HEK293 (cell line): ENCODE measurements around the gene TNFSF11.
A peak's percentile ranks its signal among the peaks of the same experiment; 100 is the strongest.

ENCODE experiments used
- CTCF ChIA-PET: fragments of 350-600 bp; formaldehyde crosslinking; extraction: SDS; loops from one replicate; lab custom pipeline; 2021; ENCODE audit warnings: antibody characterized with exemption; lab: Yijun Ruan, JAX
- POLR2A ChIA-PET: fragments of 300-600 bp; formaldehyde crosslinking; extraction: SDS; loops from one replicate; lab custom pipeline; 2020; ENCODE audit warnings: antibody characterized with exemption, inconsistent platforms; lab: Yijun Ruan, JAX
- H3K27ac ChIP-seq: fragments of 200-500 bp; sonication (Bioruptor generic); 2 replicates; pipeline ENCODE4 v1.5.1; 2014; ENCODE audit warnings: low read depth, low read length, control low read depth, inconsistent platforms; ENCODE audit errors: extremely low read depth
- H3K36me3 ChIP-seq, 2 experiments: fragments of 200-500 bp in 1 of 2; sonication (Bioruptor generic) in 1 of 2; 1 replicate in 1 of 2; 2 replicates in 1 of 2; pipeline ENCODE4 v1.5.1; 2014 to 2017; ENCODE audit warnings: inconsistent platforms in 2 of 2, low read length in 2 of 2; ENCODE audit not compliant: control insufficient read depth in 2 of 2, insufficient read depth in 1 of 2
- H3K4me1 ChIP-seq: fragments of 200-500 bp; sonication (Bioruptor generic); 2 replicates; pipeline ENCODE4 v1.5.1; 2014; ENCODE audit warnings: mild to moderate bottlenecking, low read length, inconsistent platforms; ENCODE audit not compliant: control insufficient read depth, insufficient read depth
- H3K4me3 ChIP-seq: 2 replicates; pipeline ENCODE4 v1.5.1; 2011; ENCODE audit warnings: low read depth, mild to moderate bottlenecking, control low read depth, low read length, moderate library complexity
- H3K9me3 ChIP-seq: fragments of 200-500 bp; sonication (Bioruptor generic); 2 replicates; pipeline ENCODE4 v1.5.1; 2014; ENCODE audit warnings: low read depth, low read length, inconsistent platforms; ENCODE audit not compliant: control insufficient read depth, insufficient read depth
- ATF2 ChIP-seq: fragments of 450-650 bp; formaldehyde crosslinking; IDR thresholded peaks from 2 replicates; pipeline ENCODE4 v1.5.1; 2016; ENCODE audit warnings: missing biosample characterization, missing genetic modification characterization, low read depth
- GLIS1 ChIP-seq: fragments of 450-650 bp; formaldehyde crosslinking; IDR thresholded peaks from 2 replicates; pipeline ENCODE4 v1.5.1; 2016; ENCODE audit warnings: missing biosample characterization, missing genetic modification characterization
- KLF9 ChIP-seq: fragments of 450-650 bp; formaldehyde crosslinking; IDR thresholded peaks from 2 replicates; pipeline ENCODE4 v1.5.1; 2016; ENCODE audit warnings: missing biosample characterization, missing genetic modification characterization, low read depth
- SCRT2 ChIP-seq: fragments of 450-650 bp; formaldehyde crosslinking; IDR thresholded peaks from 2 replicates; pipeline ENCODE4 v1.5.1; 2016; ENCODE audit warnings: missing biosample characterization, missing genetic modification characterization
- ZBTB17 ChIP-seq: fragments of 450-650 bp; formaldehyde crosslinking; IDR thresholded peaks from 2 replicates; pipeline ENCODE4 v1.5.1; 2016; ENCODE audit warnings: missing biosample characterization, missing genetic modification characterization
- ZBTB6 ChIP-seq: fragments of 450-650 bp; formaldehyde crosslinking; IDR thresholded peaks from 2 replicates; pipeline ENCODE4 v1.5.1; 2017; ENCODE audit warnings: missing biosample characterization, missing genetic modification characterization
- ZNF19 ChIP-seq: fragments of 450-650 bp; formaldehyde crosslinking; IDR thresholded peaks from 2 replicates; pipeline ENCODE4; 2016; ENCODE audit warnings: missing biosample characterization, missing genetic modification characterization, low read depth
- ZNF266 ChIP-seq: fragments of 450-650 bp; formaldehyde crosslinking; IDR thresholded peaks from 2 replicates; pipeline ENCODE4 v1.5.1; 2016; ENCODE audit warnings: missing biosample characterization, missing genetic modification characterization, low read depth
- ZNF324 ChIP-seq: fragments of 450-650 bp; formaldehyde crosslinking; IDR thresholded peaks from 2 replicates; pipeline ENCODE4 v1.5.1; 2016; ENCODE audit warnings: missing biosample characterization, missing genetic modification characterization
- ZNF433 ChIP-seq: fragments of 450-650 bp; formaldehyde crosslinking; IDR thresholded peaks from 2 replicates; pipeline ENCODE4 v1.5.1; 2016; ENCODE audit warnings: missing biosample characterization, missing genetic modification characterization, low read depth
- ZNF571 ChIP-seq: fragments of 450-650 bp; formaldehyde crosslinking; IDR thresholded peaks from 2 replicates; pipeline ENCODE4 v1.5.0; 2017; ENCODE audit warnings: missing biosample characterization, missing genetic modification characterization
- ZNF580 ChIP-seq: fragments of 450-650 bp; formaldehyde crosslinking; IDR thresholded peaks from 2 replicates; pipeline ENCODE4 v1.5.1; 2016; ENCODE audit warnings: missing biosample characterization, missing genetic modification characterization
- ZNF585B ChIP-seq: fragments of 450-650 bp; formaldehyde crosslinking; IDR thresholded peaks from 2 replicates; pipeline ENCODE4 v1.5.1; 2016; ENCODE audit warnings: missing biosample characterization, missing genetic modification characterization
- ZNF623 ChIP-seq: fragments of 450-650 bp; formaldehyde crosslinking; IDR thresholded peaks from 2 replicates; pipeline ENCODE4 v1.5.1; 2016; ENCODE audit warnings: missing biosample characterization, missing genetic modification characterization
- ZNF626 ChIP-seq: fragments of 450-650 bp; sonication (Bioruptor Pico); formaldehyde crosslinking; IDR thresholded peaks from 2 replicates; pipeline ENCODE4 v1.5.1; 2018; ENCODE audit warnings: missing biosample characterization, missing genetic modification characterization, inconsistent platforms
- ZNF629 ChIP-seq: fragments of 450-650 bp; formaldehyde crosslinking; IDR thresholded peaks from 2 replicates; pipeline ENCODE4 v1.5.1; 2017; ENCODE audit warnings: missing biosample characterization, missing genetic modification characterization
- ZNF747 ChIP-seq: fragments of 450-650 bp; formaldehyde crosslinking; IDR thresholded peaks from 2 replicates; pipeline ENCODE4 v1.5.1; 2016; ENCODE audit warnings: missing biosample characterization, missing genetic modification characterization
- ZNF768 ChIP-seq: fragments of 450-650 bp; formaldehyde crosslinking; IDR thresholded peaks from 2 replicates; pipeline ENCODE4 v1.5.1; 2018; ENCODE audit warnings: missing biosample characterization, mild to moderate bottlenecking, missing genetic modification characterization
- ZNF830 ChIP-seq: fragments of 450-650 bp; IDR thresholded peaks from 2 replicates; pipeline ENCODE4 v1.5.0; 2018; ENCODE audit warnings: missing biosample characterization, missing genetic modification characterization, low read depth, mild to moderate bottlenecking, moderate library complexity
- TF ChIP-seq, protein P1 (sequence below): fragments of 450-650 bp; IDR thresholded peaks from 2 replicates; pipeline ENCODE4 v1.5.1; 2018; ENCODE audit warnings: missing biosample characterization, mild to moderate bottlenecking, missing genetic modification characterization
- TF ChIP-seq, protein P2 (sequence below): fragments of 450-650 bp; formaldehyde crosslinking; IDR thresholded peaks from 2 replicates; pipeline ENCODE4 v1.5.1; 2016; ENCODE audit warnings: missing biosample characterization, missing genetic modification characterization

TNFSF11 gene

GRCh38 chr13:42651936-42652641, 78.1 kb downstream of the TNFSF11 start:
- no peaks in the 10 kb centered on the region for H3K36me3 ChIP-seq
- TF ChIP-seq ZNF623 (tag by site-specific recombination) (no peak), ZNF768 (no peak), ZNF585B (no peak), ZNF266 (tag by site-specific recombination) (no peak)
- TF ChIP-seq, all 188 proteins: peak for 0
- no peak overlapping the region for H3K27ac ChIP-seq
- H3K4me3 ChIP-seq: no peak overlapping the region
- ChIA-PET POLR2A (no interaction called here), CTCF (no interaction called here)
- no peaks in the 10 kb centered on the region; the same call in 1 of the 2 replicates for H3K4me1 ChIP-seq
- H3K9me3 ChIP-seq: no peaks in the 10 kb centered on the region

DNA sequence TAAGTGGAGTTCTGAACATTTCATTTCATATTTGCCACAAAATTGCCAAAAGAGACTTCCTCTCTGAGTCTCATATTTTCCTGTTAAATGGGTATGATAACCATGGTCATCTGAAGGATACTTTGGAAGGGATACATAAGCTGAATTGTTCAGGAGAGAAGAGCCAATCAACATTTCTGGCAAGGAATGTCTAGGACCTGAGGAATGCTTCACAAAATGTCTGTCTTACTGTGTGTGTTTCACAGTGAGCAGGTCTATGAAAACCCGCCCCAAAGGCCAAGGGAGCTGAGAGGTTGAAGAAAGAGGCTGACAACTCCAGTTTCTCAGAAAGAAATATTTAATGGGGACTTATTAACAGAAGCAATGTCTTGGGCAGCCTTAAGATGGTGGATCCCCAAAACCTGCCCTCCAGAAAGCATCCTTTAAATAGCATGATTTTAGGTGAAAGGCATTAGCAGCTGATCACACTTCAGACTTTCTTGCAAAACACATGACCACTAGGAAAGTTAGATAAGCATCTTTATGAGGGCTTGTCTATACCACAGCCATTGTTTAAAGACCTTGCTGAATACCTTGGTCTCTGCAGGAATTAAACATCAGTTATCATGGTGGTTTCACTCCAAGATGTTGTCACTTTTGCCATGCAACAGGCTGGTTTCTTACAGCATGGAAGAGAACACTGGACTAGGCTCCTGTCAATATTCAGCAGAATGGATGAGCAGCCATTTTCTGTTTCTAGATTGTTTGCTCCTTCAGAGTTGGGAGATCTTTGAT, 78.9 kb downstream of the TNFSF11 start:
- TF ChIP-seq SCRT2 (tag by site-specific recombination) (0 out of 2 replicates have a peak, but pooled peaks have one; percentile 48), ZNF324 (tag by site-specific recombination) (no peak)
- TF ChIP-seq, all 188 proteins: peak for 1
- Histone ChIP-seq H3K4me1 (no peaks in the 10 kb centered on the region; the same call in 1 of the 2 replicates), H3K36me3 (no peaks in the 10 kb centered on the region), H3K9me3 (no peaks in the 10 kb centered on the region), H3K27ac (no peak overlapping the region), H3K4me3 (no peak overlapping the region)
- ChIA-PET CTCF (no interaction called here), POLR2A (no interaction called here)

DNA sequence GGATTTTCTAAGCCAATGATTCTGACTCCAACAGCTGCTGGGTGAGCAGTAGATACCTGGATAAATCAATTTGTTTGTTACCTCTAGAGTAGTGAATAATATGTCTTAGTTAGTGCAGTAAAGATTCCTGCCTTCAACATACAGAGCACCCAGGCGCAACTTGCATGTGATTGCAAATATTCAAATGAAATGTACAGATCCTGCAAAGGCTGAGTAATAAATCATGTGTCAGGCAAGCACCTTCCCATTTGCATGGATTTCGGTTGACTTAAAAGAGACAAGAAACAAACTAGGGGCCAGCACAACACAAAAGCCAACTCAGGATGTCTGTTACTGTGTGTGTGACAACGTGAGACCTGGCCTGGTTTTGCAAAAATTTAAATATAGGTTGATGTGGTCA, 79.7 kb downstream of the TNFSF11 start:
- no peak overlapping the region for H3K27ac ChIP-seq
- no peaks in the 10 kb centered on the region; the same call in 1 of the 2 replicates for H3K4me1 ChIP-seq
- TF ChIP-seq, protein P1, sequence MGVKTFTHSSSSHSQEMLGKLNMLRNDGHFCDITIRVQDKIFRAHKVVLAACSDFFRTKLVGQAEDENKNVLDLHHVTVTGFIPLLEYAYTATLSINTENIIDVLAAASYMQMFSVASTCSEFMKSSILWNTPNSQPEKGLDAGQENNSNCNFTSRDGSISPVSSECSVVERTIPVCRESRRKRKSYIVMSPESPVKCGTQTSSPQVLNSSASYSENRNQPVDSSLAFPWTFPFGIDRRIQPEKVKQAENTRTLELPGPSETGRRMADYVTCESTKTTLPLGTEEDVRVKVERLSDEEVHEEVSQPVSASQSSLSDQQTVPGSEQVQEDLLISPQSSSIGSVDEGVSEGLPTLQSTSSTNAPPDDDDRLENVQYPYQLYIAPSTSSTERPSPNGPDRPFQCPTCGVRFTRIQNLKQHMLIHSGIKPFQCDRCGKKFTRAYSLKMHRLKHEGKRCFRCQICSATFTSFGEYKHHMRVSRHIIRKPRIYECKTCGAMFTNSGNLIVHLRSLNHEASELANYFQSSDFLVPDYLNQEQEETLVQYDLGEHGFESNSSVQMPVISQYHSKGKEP (tag by site-specific recombination): 0 out of 2 replicates have a peak, but pooled peaks have one; percentile 38
- TF ChIP-seq ZNF629 (tag by site-specific recombination): no peak
- ChIA-PET POLR2A (no interaction called here), CTCF (no interaction called here)
- H3K36me3 ChIP-seq: no peaks in the 10 kb centered on the region
- H3K4me3 ChIP-seq: no peak overlapping the region
- no peaks in the 10 kb centered on the region for H3K9me3 ChIP-seq

GRCh38 chr13:42654212-42654611, 80.3 kb downstream of the TNFSF11 start:
- no peak overlapping the region for H3K27ac ChIP-seq
- H3K36me3 ChIP-seq: no peaks in the 10 kb centered on the region
- no peaks in the 10 kb centered on the region; the same call in 1 of the 2 replicates for H3K4me1 ChIP-seq
- ChIA-PET CTCF (no interaction called here), POLR2A (no interaction called here)
- H3K9me3 ChIP-seq: no peaks in the 10 kb centered on the region
- H3K4me3 ChIP-seq: no peak overlapping the region
- TF ChIP-seq ZBTB17 (tag by site-specific recombination) (no peak), ZNF19 (tag by site-specific recombination) (no peak), ZNF747 (tag by site-specific recombination) (no peak), ZNF580 (tag by site-specific recombination) (no peak), ATF2 (tag by site-specific recombination) (no peak), ZNF433 (tag by site-specific recombination) (no peak), GLIS1 (tag by site-specific recombination) (no peak), ZBTB6 (tag by site-specific recombination) (no peak), ZNF571 (tag by site-specific recombination) (no peak), KLF9 (tag by site-specific recombination) (no peak), ZNF830 (tag by site-specific recombination) (no peak), ZNF626 (tag by site-specific recombination) (no peak)
- TF ChIP-seq, protein P2, sequence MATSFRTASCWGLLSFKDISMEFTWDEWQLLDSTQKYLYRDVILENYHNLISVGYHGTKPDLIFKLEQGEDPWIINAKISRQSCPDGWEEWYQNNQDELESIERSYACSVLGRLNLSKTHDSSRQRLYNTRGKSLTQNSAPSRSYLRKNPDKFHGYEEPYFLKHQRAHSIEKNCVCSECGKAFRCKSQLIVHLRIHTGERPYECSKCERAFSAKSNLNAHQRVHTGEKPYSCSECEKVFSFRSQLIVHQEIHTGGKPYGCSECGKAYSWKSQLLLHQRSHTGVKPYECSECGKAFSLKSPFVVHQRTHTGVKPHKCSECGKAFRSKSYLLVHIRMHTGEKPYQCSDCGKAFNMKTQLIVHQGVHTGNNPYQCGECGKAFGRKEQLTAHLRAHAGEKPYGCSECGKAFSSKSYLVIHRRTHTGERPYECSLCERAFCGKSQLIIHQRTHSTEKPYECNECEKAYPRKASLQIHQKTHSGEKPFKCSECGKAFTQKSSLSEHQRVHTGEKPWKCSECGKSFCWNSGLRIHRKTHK (tag by site-specific recombination): no peak
